GM20000 (cell line): ENCODE data around the gene ARHGAP42.

Source experiments
- DNase-seq: peaks from one replicate; pipeline ENCODE4 v3.0.0; 2012; ENCODE audit warnings: low spot score
- CTCF ChIP-seq: IDR thresholded peaks from 2 replicates; pipeline ENCODE4 v1.5.1; 2012; ENCODE audit warnings: mild to moderate bottlenecking, control low read depth; ENCODE audit errors: extremely low read depth, missing control alignments

Gene ARHGAP42

GRCh38 chr11:100902454-100903141, 215.5 kb downstream of the ARHGAP42 start:
- no peak for DNase-seq
- no peak for TF ChIP-seq CTCF

GRCh38 chr11:100903284-100903683, 216.2 kb downstream of the ARHGAP42 start:
- DNase-seq: no peak

GRCh38 chr11:100905684-100906083, 218.6 kb downstream of the ARHGAP42 start:
- TF ChIP-seq CTCF: no peak
- DNase-seq: no peak

More at GRCh38 chr11:100903284-100903683, 216.2 kb downstream of the ARHGAP42 start:
- TF ChIP-seq CTCF: no peak

GRCh38 chr11:100908746-100909145, 221.7 kb downstream of the ARHGAP42 start:
- DNase-seq: no peak
- TF ChIP-seq CTCF: no peak

- no peak for TF ChIP-seq CTCF
- DNase-seq: peak; percentile 27
Measured at GRCh38 chr11:100910808-100911207, 223.7 kb downstream of the ARHGAP42 start.

GRCh38 chr11:100914415-100915110, 227.5 kb downstream of the ARHGAP42 start:
- TF ChIP-seq CTCF: no peak

More at GRCh38 chr11:100914415-100915110, 227.5 kb downstream of the ARHGAP42 start:
- no peak for DNase-seq
